ENCODE data around the gene CLASRP. TPM values are rescaled to one million over a fixed set of nuclear protein-coding genes. Genes with fewer than 3 reads are reported as not detected.
"Not testable (repeated sequence)": the region's sequence is repeated elsewhere in the genome, so short reads cannot be mapped to it uniquely, and the experiment has no call there.

CLASRP gene
- total RNA-seq, 2 experiments from 2014 or later = 84.3 to 88.0 TPM

DNA sequence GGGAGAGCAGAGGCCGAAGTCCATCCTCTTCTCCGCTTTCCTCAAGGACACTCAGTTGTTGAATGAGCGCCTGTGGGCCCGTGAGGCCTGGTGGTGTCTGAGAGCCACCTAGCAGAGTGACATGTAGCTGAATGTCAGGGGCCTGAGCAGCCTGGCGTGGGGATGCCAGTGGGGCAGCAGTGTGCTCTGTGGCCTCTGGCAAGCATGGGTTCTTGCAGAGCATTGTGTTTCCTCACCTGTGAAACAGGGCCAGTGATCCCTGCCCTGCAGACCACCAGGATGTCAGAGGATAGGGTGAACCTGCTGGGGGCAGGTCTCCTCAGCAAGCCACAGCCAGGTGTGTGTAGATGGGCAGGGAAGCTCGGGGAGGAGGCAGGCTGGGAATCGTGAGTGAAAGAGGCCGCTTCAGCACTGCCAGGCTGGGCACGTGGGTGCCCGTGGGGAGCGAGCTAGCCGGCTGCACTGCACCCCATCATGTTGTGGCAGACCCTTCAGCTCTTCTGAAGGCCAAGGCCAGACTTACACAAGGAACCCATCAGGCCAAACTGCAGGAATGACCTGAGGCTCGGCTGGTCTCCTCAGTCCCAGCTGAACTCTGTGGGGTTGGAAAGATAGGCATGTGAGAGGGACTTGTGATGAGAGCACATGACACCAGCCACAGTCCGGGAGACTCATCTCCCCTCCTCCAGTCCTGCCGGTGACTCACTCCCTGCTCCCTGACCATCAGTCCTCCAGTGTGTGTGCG lies 59.1 kb downstream of the CLASRP start:
- CTCF ChIA-PET = interaction anchor here (1.4 kb wide), 1 partner anchor 28 kb away, joined by 3 read pairs; no protein-coding TSS in a partner anchor

DNA sequence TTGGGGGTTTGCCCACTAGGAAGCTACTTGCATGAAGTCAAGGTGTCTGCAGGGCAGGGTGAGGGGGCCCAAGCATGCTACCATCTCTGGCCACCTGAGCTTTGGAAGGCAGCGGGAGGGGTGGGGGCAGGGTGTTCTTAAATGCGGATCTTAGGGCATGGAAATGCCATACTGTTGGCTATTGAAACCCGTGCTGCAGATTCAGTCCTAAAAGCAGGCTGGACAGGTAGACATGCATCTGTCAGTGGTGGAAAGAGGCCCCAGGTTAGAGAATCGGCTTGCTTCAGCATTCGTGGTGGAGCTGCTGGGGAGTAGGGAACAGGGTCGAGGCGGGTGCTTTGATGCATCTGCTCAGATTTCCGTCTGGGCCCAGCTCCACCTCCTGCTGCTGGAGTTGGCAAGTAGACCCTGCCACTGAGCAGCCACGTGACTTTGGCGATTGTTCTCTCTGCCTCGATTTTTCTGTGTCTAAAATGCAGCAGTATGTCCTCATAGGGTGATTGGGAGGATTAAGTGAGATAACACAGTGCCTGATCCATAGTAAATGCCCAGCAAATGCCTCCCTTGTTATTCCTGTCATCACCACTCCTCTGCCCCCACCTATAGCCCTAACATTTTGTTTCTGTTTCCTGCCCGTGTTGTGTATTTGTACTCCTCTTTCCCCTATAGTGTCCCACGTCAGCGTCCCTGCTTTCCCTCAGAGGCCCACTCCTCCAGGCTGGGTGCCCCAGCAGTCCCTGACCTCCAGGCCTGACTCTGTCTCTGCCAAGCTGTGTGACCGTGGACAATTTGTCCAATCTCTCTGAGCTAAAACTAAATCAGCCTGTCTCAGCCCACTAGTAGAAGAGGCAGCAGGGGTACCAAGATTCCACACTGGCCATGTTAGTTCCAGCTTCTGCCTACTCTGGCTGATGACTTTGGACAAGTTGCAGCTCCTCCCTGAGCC lies 59.9 kb downstream of the CLASRP start:
- ChIA-PET POLR2A (no interaction called here), CTCF (interaction anchor here (1.1 to 1.4 kb wide), 2 partner anchors 27 to 28 kb away, joined by 3 read pairs; no protein-coding TSS in a partner anchor)
- no peaks in the 10 kb centered on the region for H3K27me3 Mint-ChIP-seq
- H3K9me3 Mint-ChIP-seq = no peaks in the 10 kb centered on the region
- DNase-seq = no peak
- no peak overlapping the region for H3K4me3 Mint-ChIP-seq
- H3K27ac Mint-ChIP-seq = no peak overlapping the region
- H3K4me1 Mint-ChIP-seq = peaks cover 46% of the 10 kb centered on the region
- peaks cover 7% of the 10 kb centered on the region for H3K36me3 Mint-ChIP-seq (ENCODE audit: low read depth)

More for the DNA sequence above, 59.1 kb downstream of the CLASRP start:
- H3K27ac Mint-ChIP-seq = no peak overlapping the region
- peaks cover 44% of the 10 kb centered on the region for H3K4me1 Mint-ChIP-seq
- POLR2A ChIA-PET = no interaction called here
- H3K9me3 Mint-ChIP-seq = no peaks in the 10 kb centered on the region
- H3K36me3 Mint-ChIP-seq (ENCODE audit: low read depth) = peaks cover 10% of the 10 kb centered on the region
- H3K4me3 Mint-ChIP-seq = no peak overlapping the region
- no peak for DNase-seq
- no peaks in the 10 kb centered on the region for H3K27me3 Mint-ChIP-seq

DNA sequence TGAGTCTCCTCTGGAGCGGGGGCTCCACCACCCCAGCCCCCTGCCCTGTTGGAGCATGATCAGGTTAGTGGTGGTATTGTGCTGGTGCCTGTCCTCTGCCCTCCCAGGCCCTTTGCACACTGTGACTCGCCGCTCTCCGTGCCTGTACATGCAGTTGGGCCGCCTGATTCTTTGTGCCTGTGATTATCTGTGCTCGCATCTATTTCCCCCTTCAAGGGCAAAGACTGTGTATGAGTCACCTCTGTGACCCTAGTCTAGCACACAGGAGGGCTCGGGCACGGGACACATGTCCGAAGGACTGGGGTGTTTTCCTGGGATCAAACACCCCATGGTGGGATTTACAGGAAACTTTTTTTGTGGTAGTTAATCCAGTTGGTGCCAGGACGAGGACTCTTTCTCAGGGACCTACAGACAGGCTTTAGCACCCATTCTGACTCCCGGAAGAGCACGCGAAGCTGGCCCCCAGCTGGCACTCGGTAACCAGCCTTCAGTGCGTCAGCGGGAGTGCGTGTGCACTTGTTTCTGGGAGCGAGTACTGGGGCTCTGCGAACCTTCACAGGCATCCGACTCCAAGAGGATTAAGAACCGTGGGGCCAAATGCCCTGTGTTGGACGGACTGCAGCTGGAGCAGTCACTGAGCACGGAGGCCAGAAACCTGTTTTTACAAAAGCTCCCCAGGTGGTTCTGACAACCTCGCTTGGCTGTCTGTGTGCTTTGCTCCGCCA lies 60.8 kb downstream of the CLASRP start:
- H3K9me3 Mint-ChIP-seq = no peaks in the 10 kb centered on the region
- H3K4me1 Mint-ChIP-seq = peaks cover 46% of the 10 kb centered on the region
- no peaks in the 10 kb centered on the region for H3K27me3 Mint-ChIP-seq
- no peak overlapping the region for H3K4me3 Mint-ChIP-seq
- H3K36me3 Mint-ChIP-seq (ENCODE audit: low read depth) = peaks cover 3% of the 10 kb centered on the region
- ChIA-PET POLR2A (no interaction called here), CTCF (interaction anchor here (1.1 kb wide), 1 partner anchor 26 kb away, joined by 3 read pairs; no protein-coding TSS in a partner anchor)
- H3K27ac Mint-ChIP-seq = no peak overlapping the region
- no peak for DNase-seq

DNA sequence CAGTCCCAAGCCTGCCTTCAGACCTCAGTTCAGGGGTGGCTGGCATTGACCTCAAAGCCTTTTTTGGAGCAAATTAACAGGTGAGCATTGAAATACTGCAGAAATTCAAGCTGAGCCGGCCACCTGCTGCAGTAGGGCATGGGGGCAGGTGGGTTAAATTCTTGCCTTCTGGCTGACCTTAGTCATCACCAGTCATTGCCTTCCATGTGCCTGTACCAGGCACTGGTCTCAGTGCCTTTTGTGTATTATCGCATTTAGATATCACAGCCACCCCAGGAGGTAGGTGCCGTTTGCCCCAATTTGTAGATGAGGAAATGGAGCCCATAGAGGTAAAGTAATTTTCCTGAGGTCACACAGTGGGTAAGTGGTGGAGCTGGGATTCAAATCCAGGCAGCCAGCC lies 61.4 kb downstream of the CLASRP start:
- H3K36me3 Mint-ChIP-seq (ENCODE audit: low read depth) = no peaks in the 10 kb centered on the region
- no peak overlapping the region for H3K4me3 Mint-ChIP-seq
- H3K9me3 Mint-ChIP-seq = no peaks in the 10 kb centered on the region
- ChIA-PET POLR2A (no interaction called here), CTCF (no interaction called here)
- H3K27me3 Mint-ChIP-seq = no peaks in the 10 kb centered on the region
- peaks cover 46% of the 10 kb centered on the region for H3K4me1 Mint-ChIP-seq
- DNase-seq = no peak
- H3K27ac Mint-ChIP-seq = no peak overlapping the region

DNA sequence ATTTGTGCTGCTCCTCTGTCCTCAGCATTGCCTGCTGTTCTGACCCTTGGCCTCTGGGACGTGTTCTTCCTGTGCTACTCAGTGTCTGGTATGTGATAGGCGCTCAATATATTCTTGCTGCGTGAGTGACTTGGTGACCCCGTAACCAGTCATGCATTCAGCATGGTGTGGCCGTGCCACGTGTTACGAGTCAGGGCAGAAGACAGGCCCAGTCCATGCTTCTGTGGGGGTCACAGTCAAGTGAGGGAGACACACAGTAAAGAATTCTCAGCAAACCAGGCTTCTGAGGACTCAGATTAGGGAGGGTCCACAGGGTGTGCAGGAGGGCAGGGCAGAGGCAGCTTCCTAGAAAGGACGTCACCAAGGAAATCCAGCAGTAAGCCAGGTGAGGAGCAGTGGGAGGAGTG lies 62.0 kb downstream of the CLASRP start:
- H3K9me3 Mint-ChIP-seq = no peaks in the 10 kb centered on the region
- H3K36me3 Mint-ChIP-seq (ENCODE audit: low read depth) = no peaks in the 10 kb centered on the region
- H3K4me3 Mint-ChIP-seq = no peak overlapping the region
- no peaks in the 10 kb centered on the region for H3K27me3 Mint-ChIP-seq
- H3K4me1 Mint-ChIP-seq = peaks cover 49% of the 10 kb centered on the region
- no peak for DNase-seq
- POLR2A ChIA-PET = no interaction called here
- H3K27ac Mint-ChIP-seq = no peak overlapping the region
- CTCF ChIA-PET = no interaction called here

DNA sequence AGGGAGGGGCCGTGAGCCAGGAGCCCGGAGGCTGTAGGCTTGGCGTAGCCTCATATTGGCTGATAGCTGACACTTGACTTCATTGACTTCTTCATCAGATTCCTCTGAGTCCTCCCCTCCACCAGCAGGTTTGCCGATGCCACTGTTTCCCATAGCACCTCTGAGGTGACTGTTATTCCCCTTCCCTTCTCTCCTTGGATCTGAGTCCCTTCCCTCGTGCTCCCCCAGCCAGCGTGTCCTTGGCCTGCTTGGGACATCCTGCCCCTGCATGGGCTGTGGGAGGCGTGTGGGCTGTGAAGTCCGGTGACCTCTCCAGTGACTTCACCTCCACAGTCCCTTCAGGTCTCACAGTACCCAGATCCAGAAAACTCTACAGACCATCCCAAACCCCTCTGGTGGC lies 63.0 kb downstream of the CLASRP start:
- POLR2A ChIA-PET = interaction anchor here (1.2 kb wide), 1 partner anchor 25 kb away, joined by 3 read pairs; no protein-coding TSS in a partner anchor
- CTCF ChIA-PET = no interaction called here
- Mint-ChIP-seq H3K27ac (no peak overlapping the region), H3K27me3 (no peaks in the 10 kb centered on the region), H3K9me3 (no peaks in the 10 kb centered on the region), H3K4me1 (peaks cover 39% of the 10 kb centered on the region), H3K36me3 (ENCODE audit: low read depth) (no peaks in the 10 kb centered on the region), H3K4me3 (no peak overlapping the region)
- DNase-seq = no peak

DNA sequence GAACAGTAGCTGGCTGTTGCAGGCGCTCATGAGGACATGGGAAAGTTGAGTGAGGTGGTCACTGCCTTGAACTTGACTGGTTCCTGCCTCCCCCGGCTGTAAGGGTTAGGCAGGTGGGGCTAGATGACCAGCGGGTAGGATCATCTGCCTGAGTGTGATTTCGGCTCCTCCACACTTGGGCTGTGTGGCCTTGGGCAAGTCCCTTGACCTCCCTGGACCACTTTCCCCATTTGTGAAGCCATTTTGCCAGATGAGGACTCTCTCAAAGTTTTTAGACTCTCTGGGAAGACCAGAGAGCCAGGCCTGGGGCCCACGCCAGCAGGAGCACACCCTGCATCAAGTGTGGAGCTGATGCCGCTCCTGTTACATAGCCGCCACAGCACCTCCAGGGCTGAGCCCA lies 63.6 kb downstream of the CLASRP start:
- POLR2A ChIA-PET = interaction anchor here (0.7 to 2.0 kb wide), 5 partner anchors 10 to 101 kb away, joined by 3 to 18 read pairs (median 3); partner anchors contain the start of gene PPP1R37
- H3K4me1 Mint-ChIP-seq = peaks cover 36% of the 10 kb centered on the region

DNA sequence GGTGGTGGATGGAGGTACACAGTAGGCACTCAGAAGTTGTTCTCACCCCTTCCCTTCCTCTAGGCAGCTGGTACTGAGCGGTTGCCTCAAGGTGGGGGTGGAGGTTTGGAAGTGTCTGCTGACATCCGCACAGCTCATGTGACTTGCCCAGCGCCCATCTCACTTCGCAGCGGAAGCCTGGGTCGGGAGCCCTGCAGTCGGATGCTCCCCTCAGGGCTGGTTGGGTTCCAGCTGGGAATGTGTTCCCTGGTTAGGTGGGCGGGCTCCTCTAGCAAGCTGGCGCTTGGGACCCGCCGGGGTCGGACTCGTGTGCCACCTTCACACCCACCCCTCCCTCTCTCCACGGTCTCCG lies 64.3 kb downstream of the CLASRP start:
- peak; percentile 59 for DNase-seq
- ChIA-PET POLR2A (interaction anchor here (0.7 to 2.0 kb wide), 5 partner anchors 11 to 101 kb away, joined by 3 to 18 read pairs (median 3); partner anchors contain the start of genes CLASRP and PPP1R37), CTCF (interaction anchor here (1.0 to 1.1 kb wide), 2 partner anchors 23 to 28 kb away, joined by 3 read pairs; no protein-coding TSS in a partner anchor)
- Mint-ChIP-seq H3K27me3 (no peaks in the 10 kb centered on the region), H3K9me3 (no peaks in the 10 kb centered on the region), H3K27ac (no peak overlapping the region), H3K4me3 (peak overlapping the region; percentile 51), H3K36me3 (ENCODE audit: low read depth) (no peaks in the 10 kb centered on the region), H3K4me1 (peaks cover 33% of the 10 kb centered on the region)

More for the DNA sequence above, 63.6 kb downstream of the CLASRP start:
- Mint-ChIP-seq H3K27me3 (no peaks in the 10 kb centered on the region), H3K27ac (no peak overlapping the region), H3K4me3 (no peak overlapping the region), H3K36me3 (ENCODE audit: low read depth) (no peaks in the 10 kb centered on the region), H3K9me3 (no peaks in the 10 kb centered on the region)
- DNase-seq = no peak
- CTCF ChIA-PET = interaction anchor here (1.0 to 1.1 kb wide), 2 partner anchors 24 to 29 kb away, joined by 3 read pairs; no protein-coding TSS in a partner anchor

DNA sequence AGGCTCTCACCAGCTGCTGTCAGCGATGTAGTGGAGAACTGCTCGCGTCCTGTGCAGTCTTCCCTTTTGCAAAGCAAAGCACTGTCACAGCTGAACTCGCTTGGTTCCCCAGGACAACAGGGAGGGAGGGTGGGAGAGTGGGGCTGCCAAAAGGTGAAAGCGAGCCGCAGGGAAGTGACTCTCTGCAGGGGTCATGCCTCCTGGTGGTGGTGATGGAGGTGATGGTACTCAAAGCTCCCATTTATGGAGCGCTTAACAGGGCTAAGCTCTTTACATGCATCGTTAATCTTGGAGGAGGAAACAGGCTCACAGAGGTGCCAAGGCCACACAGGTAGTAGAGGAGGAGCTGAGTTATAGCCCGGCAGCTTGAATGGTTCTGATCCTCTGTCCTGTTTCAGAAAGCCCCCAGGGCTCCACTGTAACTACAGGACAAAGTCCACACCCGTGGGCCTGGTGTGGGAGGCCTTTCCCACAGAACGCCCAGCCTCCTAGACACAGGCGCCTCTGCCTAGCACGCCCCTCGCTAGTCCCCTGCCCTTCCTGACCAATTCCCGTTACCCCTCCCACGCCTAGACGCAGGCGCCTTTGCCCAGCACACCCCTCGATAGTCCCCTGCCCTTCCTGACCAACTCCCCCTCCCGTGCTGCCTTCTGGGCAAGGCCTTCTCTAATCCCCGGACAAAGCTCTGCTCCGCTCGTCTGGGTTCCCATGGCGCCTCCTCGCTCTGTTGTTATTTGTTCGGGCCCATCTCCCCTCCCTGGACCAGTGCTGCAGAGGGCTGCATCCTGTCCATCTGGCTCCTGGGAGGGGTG lies 64.9 kb downstream of the CLASRP start:
- no peak for DNase-seq
- H3K36me3 Mint-ChIP-seq (ENCODE audit: low read depth) = no peaks in the 10 kb centered on the region
- peaks cover 33% of the 10 kb centered on the region for H3K4me1 Mint-ChIP-seq
- peak overlapping the region; percentile 51 for H3K4me3 Mint-ChIP-seq
- ChIA-PET POLR2A (interaction anchor here (0.8 to 2.0 kb wide), 4 partner anchors 12 to 102 kb away, joined by 3 to 18 read pairs (median 4); partner anchors contain the start of genes CLASRP and PPP1R37), CTCF (interaction anchor here (1.0 to 1.1 kb wide), 2 partner anchors 22 to 27 kb away, joined by 3 read pairs; no protein-coding TSS in a partner anchor)
- peak overlapping the region; percentile 16 for H3K27ac Mint-ChIP-seq
- H3K9me3 Mint-ChIP-seq = no peaks in the 10 kb centered on the region
- H3K27me3 Mint-ChIP-seq = no peaks in the 10 kb centered on the region

DNA sequence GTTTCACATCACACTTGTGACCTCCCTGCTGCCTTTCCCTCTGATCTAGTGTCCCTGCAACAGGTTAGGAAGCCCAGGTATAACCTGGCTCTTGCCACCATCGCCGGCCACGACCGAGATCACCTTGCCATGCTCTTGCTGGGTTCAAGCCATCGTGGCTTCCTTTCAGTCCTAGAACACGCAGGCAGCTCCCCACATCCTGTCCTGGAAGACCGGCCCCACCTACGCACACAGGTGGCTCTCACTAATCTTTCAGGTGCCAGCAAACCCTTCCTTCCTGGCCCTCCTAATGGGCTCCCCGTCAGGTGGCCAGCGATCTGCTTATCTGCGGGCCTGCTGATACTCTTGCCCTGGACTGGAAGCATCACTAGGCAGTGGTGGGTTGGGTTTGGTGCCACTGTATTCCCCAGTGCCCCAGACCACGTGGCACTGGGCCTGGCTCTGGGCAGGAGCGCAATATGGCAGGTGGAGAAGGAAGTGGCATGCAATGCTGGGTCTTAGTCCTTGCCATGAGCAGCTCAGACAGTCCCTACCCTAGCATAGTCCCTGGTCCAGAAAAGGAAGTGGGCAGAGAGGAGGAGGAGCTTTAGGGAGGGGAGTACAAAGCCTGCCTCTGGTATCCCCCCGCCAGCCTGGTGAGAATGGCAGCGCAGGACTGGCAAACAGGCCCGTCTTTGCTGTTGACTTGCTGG lies 66.0 kb downstream of the CLASRP start:
- DNase-seq = no peak
- no peaks in the 10 kb centered on the region for H3K27me3 Mint-ChIP-seq
- H3K4me1 Mint-ChIP-seq = peaks cover 31% of the 10 kb centered on the region
- POLR2A ChIA-PET = interaction anchor here (1.1 kb wide), 1 partner anchor 12 kb away, joined by 6 read pairs; the partner anchor contains the start of gene PPP1R37
- H3K27ac Mint-ChIP-seq = peak overlapping the region; percentile 37
- CTCF ChIA-PET = interaction anchor here (1.4 to 1.7 kb wide), 2 partner anchors 13 to 62 kb away, joined by 3 read pairs; no protein-coding TSS in a partner anchor
- H3K36me3 Mint-ChIP-seq (ENCODE audit: low read depth) = no peaks in the 10 kb centered on the region
- no peaks in the 10 kb centered on the region for H3K9me3 Mint-ChIP-seq
- H3K4me3 Mint-ChIP-seq = no peak overlapping the region

DNA sequence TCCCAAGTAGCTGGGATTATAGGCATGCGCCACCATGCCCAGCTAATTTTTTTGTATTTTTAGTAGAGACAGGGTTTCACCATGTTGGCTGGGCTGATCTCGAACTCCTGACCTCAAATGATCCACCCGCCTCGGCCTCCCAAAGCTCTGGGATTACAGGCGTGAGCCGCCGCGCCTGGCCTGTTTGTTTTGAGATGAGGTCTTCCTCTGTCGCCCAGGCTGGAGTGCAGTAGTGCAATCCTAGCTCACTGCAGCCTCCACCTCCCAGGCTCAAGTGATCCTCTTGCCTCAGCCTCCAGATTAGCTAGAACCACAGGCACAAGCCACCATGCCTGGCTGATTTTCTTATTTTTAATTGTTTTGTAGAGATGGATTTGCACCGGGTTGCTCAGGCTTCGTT lies 67.5 kb downstream of the CLASRP start:
- H3K9me3 Mint-ChIP-seq; POLR2A ChIA-PET; H3K4me3 Mint-ChIP-seq; DNase-seq; H3K36me3 Mint-ChIP-seq (ENCODE audit: low read depth); H3K27ac Mint-ChIP-seq; H3K27me3 Mint-ChIP-seq: not testable (repeated sequence)
- peaks cover 34% of the 10 kb centered on the region for H3K4me1 Mint-ChIP-seq
- CTCF ChIA-PET = interaction anchor here (1.4 to 1.7 kb wide), 2 partner anchors 14 to 64 kb away, joined by 3 read pairs; no protein-coding TSS in a partner anchor
